Activated B cell treated with CpG ODN at 0.5 μM for 24 hours (primary cell): ENCODE data around the gene MOB2. TPM values are rescaled to one million over a fixed set of nuclear protein-coding genes. Genes with fewer than 3 reads are reported as not detected.

ENCODE experiments used
- ATAC-seq: fragments of 200-7000 bp; cut with Tn5 transposase; one replicate; pipeline ENCODE4 v1.10.0; 2021; ENCODE audit warnings: low read depth, mild to moderate bottlenecking, moderate library complexity
- CTCF ChIA-PET: fragments of 350-600 bp; sonication (Branson Sonifier 250); formaldehyde crosslinking; loops from one replicate; lab custom pipeline; 2021; ENCODE audit warnings: antibody characterized with exemption; lab: Charles Lee
- POLR2A ChIA-PET: fragments of 350-600 bp; sonication (Branson Sonifier 250); formaldehyde crosslinking; loops from one replicate; lab custom pipeline; 2021; ENCODE audit warnings: antibody characterized with exemption; lab: Charles Lee
- DNase-seq: peaks from one replicate; pipeline ENCODE4 v3.0.0; 2022
- H3K27ac Mint-ChIP-seq: one replicate; pipeline ENCODE4 v1.8.0; 2020; ENCODE audit warnings: mixed read lengths
- H3K27me3 Mint-ChIP-seq: one replicate; pipeline ENCODE4 v1.8.0; 2021; ENCODE audit warnings: mixed read lengths
- H3K36me3 Mint-ChIP-seq: one replicate; pipeline ENCODE4 v1.8.0; 2021; ENCODE audit warnings: low read depth, mixed read lengths
- H3K4me1 Mint-ChIP-seq: one replicate; pipeline ENCODE4 v1.8.0; 2021; ENCODE audit warnings: mixed read lengths
- H3K4me3 Mint-ChIP-seq: one replicate; pipeline ENCODE4 v1.8.0; 2020; ENCODE audit warnings: mild to moderate bottlenecking, mixed read lengths
- H3K9me3 Mint-ChIP-seq: one replicate; pipeline ENCODE4 v1.8.0; 2020; ENCODE audit warnings: mixed read lengths
- intact Hi-C: fragments of 100-400 bp; cut with micrococcal nuclease; formaldehyde crosslinking; loops from one replicate; pipeline ENCODE4 v1.15.1; 2024
- total RNA-seq: library from RNA; stranded (reverse); gene quantifications from 2 replicates; pipeline ENCODE4 v1.2.3, GENCODE V29; 2022
- TF ChIP-seq, protein P1 (sequence below): fragments of 200-600 bp; IDR thresholded peaks from one replicate; pipeline ENCODE4 v1.8.0; 2022; ENCODE audit warnings: antibody characterized with exemption, mild to moderate bottlenecking

MOB2 gene
- total RNA-seq, 1 donor from 2014 or later: 29.5 TPM

DNA sequence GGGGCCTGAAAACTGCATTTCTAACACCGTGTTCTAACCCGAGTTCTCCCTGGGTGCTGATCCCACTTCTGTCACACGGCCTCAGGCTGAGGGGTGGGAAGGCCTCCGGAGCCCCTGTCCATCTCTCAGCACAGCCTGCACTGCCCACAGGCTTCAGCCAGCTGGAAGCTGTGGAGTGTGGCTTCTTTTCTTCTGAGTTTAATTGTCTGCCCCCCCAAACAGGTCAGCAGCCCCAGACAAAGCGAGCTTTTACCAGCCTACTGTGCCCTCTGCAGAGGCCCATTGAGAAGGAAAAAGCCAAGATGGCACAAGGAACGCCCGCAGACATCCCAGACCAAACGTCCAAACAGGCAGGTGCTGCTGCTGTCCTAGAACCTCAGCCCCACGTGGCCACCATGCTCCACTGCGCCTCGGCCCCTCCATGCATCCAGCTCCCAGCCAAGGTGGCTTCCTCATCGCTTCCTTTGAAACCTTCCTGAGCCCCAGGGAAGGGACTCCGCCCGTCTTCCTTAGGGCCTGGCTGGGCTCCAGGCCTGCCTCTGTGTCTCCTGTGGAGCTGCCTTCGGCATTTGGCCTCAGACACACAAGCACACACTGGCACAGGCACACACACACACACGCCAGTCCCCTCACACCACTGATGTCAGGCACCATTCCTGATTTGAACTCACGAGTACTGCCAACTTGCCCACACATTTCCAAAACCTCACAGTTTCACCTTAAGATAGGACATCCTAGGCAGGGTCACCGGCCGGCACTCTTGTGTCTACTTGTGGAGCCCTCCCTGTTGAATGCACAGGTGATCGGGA lies 1.7 kb downstream of the MOB2 start:
- POLR2A ChIA-PET: no interaction called here
- H3K27me3 Mint-ChIP-seq: no peaks in the 10 kb centered on the region
- H3K36me3 Mint-ChIP-seq: peaks cover 9% of the 10 kb centered on the region
- CTCF ChIA-PET: no interaction called here
- H3K4me3 Mint-ChIP-seq: no peak overlapping the region
- H3K9me3 Mint-ChIP-seq: no peaks in the 10 kb centered on the region
- no peak for ATAC-seq
- H3K4me1 Mint-ChIP-seq: peaks cover 38% of the 10 kb centered on the region
- no peak overlapping the region for H3K27ac Mint-ChIP-seq
- intact Hi-C loops: loop anchor here (10.0 kb wide), 1 partner anchor 620 kb away; no protein-coding TSS in a partner anchor
- no peak for DNase-seq
- TF ChIP-seq, protein P1, sequence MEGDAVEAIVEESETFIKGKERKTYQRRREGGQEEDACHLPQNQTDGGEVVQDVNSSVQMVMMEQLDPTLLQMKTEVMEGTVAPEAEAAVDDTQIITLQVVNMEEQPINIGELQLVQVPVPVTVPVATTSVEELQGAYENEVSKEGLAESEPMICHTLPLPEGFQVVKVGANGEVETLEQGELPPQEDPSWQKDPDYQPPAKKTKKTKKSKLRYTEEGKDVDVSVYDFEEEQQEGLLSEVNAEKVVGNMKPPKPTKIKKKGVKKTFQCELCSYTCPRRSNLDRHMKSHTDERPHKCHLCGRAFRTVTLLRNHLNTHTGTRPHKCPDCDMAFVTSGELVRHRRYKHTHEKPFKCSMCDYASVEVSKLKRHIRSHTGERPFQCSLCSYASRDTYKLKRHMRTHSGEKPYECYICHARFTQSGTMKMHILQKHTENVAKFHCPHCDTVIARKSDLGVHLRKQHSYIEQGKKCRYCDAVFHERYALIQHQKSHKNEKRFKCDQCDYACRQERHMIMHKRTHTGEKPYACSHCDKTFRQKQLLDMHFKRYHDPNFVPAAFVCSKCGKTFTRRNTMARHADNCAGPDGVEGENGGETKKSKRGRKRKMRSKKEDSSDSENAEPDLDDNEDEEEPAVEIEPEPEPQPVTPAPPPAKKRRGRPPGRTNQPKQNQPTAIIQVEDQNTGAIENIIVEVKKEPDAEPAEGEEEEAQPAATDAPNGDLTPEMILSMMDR: no peak

DNA sequence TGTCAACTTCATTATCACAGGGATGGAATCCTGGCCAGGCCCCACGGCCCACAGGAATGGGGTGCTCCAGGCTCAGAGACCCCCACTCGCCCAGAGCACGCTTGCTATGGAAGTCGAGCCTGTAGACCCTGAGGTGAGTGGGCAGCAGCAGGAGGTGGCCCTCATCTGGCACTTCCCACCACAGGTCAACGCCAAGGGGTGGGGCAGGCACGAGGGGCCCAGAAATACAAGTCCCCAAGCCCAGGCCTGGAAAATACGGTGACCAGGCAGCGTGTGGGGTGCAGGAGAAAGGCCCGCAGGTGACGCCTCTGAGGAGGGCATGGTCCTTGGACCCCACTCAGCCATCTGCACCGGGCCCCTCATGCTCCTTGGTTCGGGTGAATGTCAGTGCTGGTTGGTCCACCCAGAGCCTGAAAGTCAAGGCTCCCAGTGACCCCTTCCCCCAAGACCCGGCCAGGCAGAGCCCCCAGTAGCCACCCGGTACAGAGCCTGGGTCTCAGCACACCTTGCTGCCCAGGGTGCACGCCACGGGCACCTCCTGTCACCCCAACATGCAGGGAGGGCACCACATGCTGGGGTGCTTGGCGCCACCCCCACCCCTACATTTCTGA lies 2.4 kb downstream of the MOB2 start:
- no peak for ATAC-seq
- Mint-ChIP-seq H3K9me3 (no peaks in the 10 kb centered on the region), H3K27me3 (no peaks in the 10 kb centered on the region), H3K4me3 (no peak overlapping the region), H3K27ac (no peak overlapping the region), H3K36me3 (peaks cover 16% of the 10 kb centered on the region), H3K4me1 (peaks cover 34% of the 10 kb centered on the region)
- intact Hi-C loops: loop anchor here (10.0 kb wide), 1 partner anchor 619 kb away; no protein-coding TSS in a partner anchor
- POLR2A ChIA-PET: no interaction called here
- DNase-seq: no peak
- TF ChIP-seq, protein P1: no peak
- CTCF ChIA-PET: no interaction called here

DNA sequence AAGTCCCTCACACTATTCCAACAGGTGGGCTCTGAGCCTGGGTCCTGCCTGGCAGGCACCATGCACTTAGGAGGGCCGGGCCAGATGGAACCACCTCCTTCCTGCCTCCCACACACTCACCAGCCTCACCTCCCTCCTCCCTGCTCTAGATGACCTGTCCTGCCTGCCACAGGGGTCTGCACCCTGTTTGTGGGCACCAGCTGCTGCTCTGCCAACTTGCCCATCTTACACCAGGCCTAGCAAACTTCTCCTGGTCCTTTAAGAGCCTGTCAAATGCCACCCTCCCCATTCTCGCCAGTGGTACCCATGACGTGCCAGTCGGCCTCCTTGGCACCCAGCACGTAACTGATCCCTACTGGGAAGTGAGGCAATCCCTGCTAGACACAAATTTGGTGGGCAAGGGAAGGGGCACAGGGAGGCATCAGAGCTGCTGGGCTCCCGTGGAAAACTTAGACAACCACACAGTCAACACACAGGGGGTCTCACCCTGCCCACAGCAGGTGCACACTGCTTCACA lies 3.1 kb downstream of the MOB2 start:
- no peaks in the 10 kb centered on the region for H3K9me3 Mint-ChIP-seq
- H3K27ac Mint-ChIP-seq: no peak overlapping the region
- CTCF ChIA-PET: no interaction called here
- TF ChIP-seq, protein P1: no peak
- intact Hi-C loops: loop anchor here (10.0 kb wide), 1 partner anchor 619 kb away; no protein-coding TSS in a partner anchor
- no peaks in the 10 kb centered on the region for H3K27me3 Mint-ChIP-seq
- POLR2A ChIA-PET: no interaction called here
- DNase-seq (no peak), ATAC-seq (no peak)
- no peak overlapping the region for H3K4me3 Mint-ChIP-seq
- H3K36me3 Mint-ChIP-seq: peaks cover 23% of the 10 kb centered on the region
- peaks cover 30% of the 10 kb centered on the region for H3K4me1 Mint-ChIP-seq

DNA sequence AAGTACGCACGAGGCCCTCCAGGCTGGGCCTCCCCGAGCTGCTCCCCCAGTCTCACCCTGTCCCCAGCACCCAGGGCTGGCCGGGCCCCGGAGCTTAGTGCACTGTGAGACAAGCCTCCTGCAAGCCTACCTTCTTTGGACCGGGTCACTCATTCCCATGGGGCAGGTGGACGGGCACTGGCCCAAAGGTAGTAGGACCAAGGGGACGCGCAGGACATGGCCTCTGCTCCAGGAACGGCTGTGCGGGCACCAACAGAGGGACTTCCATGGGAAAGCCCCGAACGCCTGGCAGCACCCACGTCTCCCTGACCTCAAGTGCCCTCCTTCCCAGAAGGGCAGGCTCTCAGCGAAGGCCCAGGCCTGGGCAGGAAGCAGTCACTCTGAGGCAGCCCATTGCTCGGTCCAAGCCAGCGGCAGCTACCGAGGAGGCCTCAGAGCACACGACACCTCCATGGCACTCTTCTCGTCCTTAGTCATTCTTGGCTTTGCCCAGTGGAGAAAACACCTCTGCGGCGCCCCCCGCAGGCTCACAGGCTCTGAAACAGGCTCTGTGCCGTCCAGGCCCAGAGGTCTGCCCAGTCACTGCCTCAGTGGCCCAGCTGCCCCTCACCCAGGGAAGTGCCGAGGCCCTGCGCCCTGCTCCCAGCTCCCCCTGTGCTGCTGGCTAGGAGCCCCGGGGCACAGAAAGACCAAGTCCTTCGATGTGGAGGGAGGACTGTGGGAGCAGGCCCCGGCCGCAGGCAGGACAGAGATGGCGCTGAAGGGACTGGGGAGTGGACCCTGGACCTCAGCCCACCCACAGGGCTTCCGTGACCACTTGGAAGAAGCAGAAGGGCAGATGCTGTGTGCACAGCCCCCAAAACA lies 3.8 kb downstream of the MOB2 start:
- peaks cover 23% of the 10 kb centered on the region for H3K4me1 Mint-ChIP-seq
- ChIA-PET POLR2A (no interaction called here), CTCF (no interaction called here)
- DNase-seq (no peak), ATAC-seq (no peak)
- H3K27me3 Mint-ChIP-seq: no peaks in the 10 kb centered on the region
- intact Hi-C loops: loop anchor here (10.0 kb wide), 1 partner anchor 618 kb away; no protein-coding TSS in a partner anchor
- H3K36me3 Mint-ChIP-seq: peaks cover 29% of the 10 kb centered on the region
- no peak overlapping the region for H3K4me3 Mint-ChIP-seq
- TF ChIP-seq, protein P1: no peak
- H3K27ac Mint-ChIP-seq: no peak overlapping the region
- no peaks in the 10 kb centered on the region for H3K9me3 Mint-ChIP-seq
